Measurements from ENCODE around the gene KLRB1. TPM values are rescaled to one million over a fixed set of nuclear protein-coding genes. Genes with fewer than 3 reads are reported as not detected.

KLRB1 gene
- total RNA-seq = not detected in 2 replicates

DNA sequence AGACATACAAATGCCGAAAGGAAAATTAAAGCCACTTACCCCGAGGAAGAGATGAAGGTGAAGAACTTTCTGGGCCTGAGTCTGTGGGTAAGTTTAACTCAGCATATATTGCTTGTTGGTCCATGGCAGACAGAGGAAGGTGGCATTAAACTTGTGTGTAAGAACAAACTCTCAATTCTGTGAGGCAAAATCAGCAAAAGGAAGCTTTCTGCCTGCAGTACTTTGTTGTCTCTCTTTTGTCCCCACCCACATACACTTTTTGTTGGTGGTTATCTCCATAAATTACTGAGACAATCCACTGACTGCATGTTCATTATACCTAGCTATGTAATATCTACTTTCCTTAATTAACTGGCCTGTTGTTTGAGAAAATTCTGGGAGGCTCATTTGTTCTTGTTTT lies at the start of gene KLRB1:
KLRB1 (minus strand) TSS at position 201 of the 400 bp plus-strand sequence; CDS start at position 124, 77 bp downstream.

Other genes starting within 250 kb of the KLRB1 start
- gene CLEC2D, start 61.8 kb upstream of the KLRB1 start, total RNA-seq = 1.4 and 4.8 TPM in 2 replicates
- not detected in 2 replicates for gene CLECL1, start 125.2 kb upstream of the KLRB1 start, total RNA-seq
- not detected in 2 replicates for gene CD69, start 153.0 kb upstream of the KLRB1 start, total RNA-seq
- 0.21 TPM in 1 of 2 replicates, not detected in the other for gene KLRF1, start 219.6 kb upstream of the KLRB1 start, total RNA-seq